Neural cell (in vitro differentiated cells): Measurements from ENCODE around the gene UBASH3B.

ENCODE experiments used
- CTCF ChIP-seq: fragments of 450-650 bp; IDR thresholded peaks from 2 replicates; pipeline ENCODE4 v1.5.1; 2014; ENCODE audit warnings: antibody characterized with exemption, mild to moderate bottlenecking, moderate library complexity; ENCODE audit not compliant: poor library complexity, severe bottlenecking
- EP300 ChIP-seq: fragments of 450-650 bp; conservative IDR thresholded peaks from 2 replicates; pipeline ENCODE4 v1.6.1; 2014; ENCODE audit warnings: antibody characterized with exemption, mild to moderate bottlenecking, moderate library complexity; ENCODE audit not compliant: poor library complexity, severe bottlenecking
- SMC3 ChIP-seq: fragments of 450-650 bp; conservative IDR thresholded peaks from 2 replicates; pipeline ENCODE4 v1.6.1; 2014; ENCODE audit warnings: antibody characterized with exemption, mild to moderate bottlenecking, moderate library complexity; ENCODE audit not compliant: poor library complexity

- TF ChIP-seq EP300 (no peak), CTCF (no peak), SMC3 (no peak)
These were observed 88.4 kb downstream of the UBASH3B start for GRCh38 chr11:122743949-122744348.
